Heart right ventricle (tissue), 16 donors: ENCODE results near the gene PUS10. TPM values are rescaled to one million over a fixed set of nuclear protein-coding genes. Genes with fewer than 3 reads are reported as not detected.
"Not testable (repeated sequence)": the region's sequence is repeated elsewhere in the genome, so short reads cannot be mapped to it uniquely, and the experiment has no call there.

Source experiments
- ATAC-seq, 8 donors: fragments of 200-7000 bp; cut with Tn5 transposase; one replicate each; pipeline ENCODE4 v1.9.1; 2020; ENCODE audit warnings: mild to moderate bottlenecking in 8 of 8, moderate library complexity in 8 of 8, moderate number of reproducible peaks in 1 of 8
- DNase-seq, 2 donors: peaks; one replicate each; pipeline ENCODE4 v3.0.0-alpha.2; 2020
- H3K27ac ChIP-seq, 10 donors: fragments of 200-600 bp; sonication (generic) in 2 of 10; one replicate each; pipeline versions ENCODE4 v1.5.0 to v1.8.0; 2020 to 2022; ENCODE audit warnings: mild to moderate bottlenecking in 3 of 10
- H3K27me3 ChIP-seq, 7 donors: fragments of 200-600 bp; one replicate each; pipeline ENCODE4 v1.8.0; 2021 to 2022; ENCODE audit warnings: mild to moderate bottlenecking in 2 of 7
- H3K36me3 ChIP-seq, 9 donors: fragments of 200-600 bp; sonication (generic) in 1 of 9; one replicate each; pipeline versions ENCODE4 v1.5.0 to v1.8.0; 2020 to 2022; ENCODE audit warnings: mild to moderate bottlenecking in 2 of 9
- H3K4me1 ChIP-seq, 9 donors: fragments of 200-600 bp; sonication (generic) in 1 of 9; one replicate each; pipeline versions ENCODE4 v1.5.0 to v1.8.0; 2020 to 2022; ENCODE audit warnings: mild to moderate bottlenecking in 4 of 9
- H3K4me3 ChIP-seq, 10 donors: fragments of 200-600 bp; sonication (generic) in 2 of 10; one replicate each; pipeline versions ENCODE4 v1.5.0 to v1.8.0; 2020 to 2022; ENCODE audit warnings: mild to moderate bottlenecking in 7 of 10, moderate library complexity in 2 of 10
- H3K9me3 ChIP-seq, 11 donors: fragments of 200-600 bp in 10 of 11; sonication (generic) in 2 of 11; one replicate each; pipeline versions ENCODE4 v1.5.0 to v1.8.0; 2013 to 2022; ENCODE audit warnings: mild to moderate bottlenecking in 2 of 11, control low read depth in 1 of 11, moderate library complexity in 1 of 11
- CTCF ChIP-seq, 9 donors: fragments of 200-600 bp; sonication (generic) in 2 of 9; IDR thresholded peaks; one replicate each; pipeline versions ENCODE4 v1.5.0 to v1.8.0; 2021 to 2022; ENCODE audit warnings: antibody characterized with exemption in 9 of 9, mild to moderate bottlenecking in 5 of 9, moderate library complexity in 1 of 9
- WGBS, 2 donors: extraction: QIAGEN DNeasy Blood & Tissue Kit; methylation state at CpG; one replicate each; pipeline ENCODE4 v1.1.7; 2013; ENCODE audit warnings: inconsistent platforms in 1 of 2; 5-methylcytosine and 5-hydroxymethylcytosine counted together
- intact Hi-C, 10 donors: fragments of 100-400 bp; cut with DNase I; formaldehyde crosslinking; loops; one replicate each; pipeline versions ENCODE4 v1.11.1 to v1.14.2; 2022
- polyA plus RNA-seq, 2 donors: library from polyadenylated mRNA; stranded (reverse); fragments of 200-250 nt; gene quantifications; one replicate each; pipeline ENCODE4 v1.2.3, GENCODE V29; 2013
- total RNA-seq, 10 donors: library from RNA; stranded (reverse); fragmentation: NEBNext Ultra II Directional in 3 of 10; extraction: Animal tissue kit (Norgen Biotek cat#: 25700) in 3 of 10; gene quantifications; one replicate each; pipeline versions ENCODE4 v1.2.1 to v1.2.4, GENCODE V29; 2021 to 2023
- donor health status: Arrhythmogenic right ventricular cardiomyopathy.
- donor health status: ischemic (EF 13 %, LVEDD 7.1; RV severe dilation, severe dysfunction).
- donor health status: healthy with polysubstance abuse.
- donor health status: DM: no; HTN: yes; CAD: no.
- donor health status: DM: no; HTN: no; CAD: no.
- donor health status: ischemic (EF 25% LVEDD 6.9; RV normal size, moderate dysfunction).
- donor health status: ischemic (EF 25% LVEDD 5.7; RV mildly dilated, moderate dysfunction).
- donor health status: healthy.
- donor health status: DM: yes; HTN: yes; CAD: no.
- donor health status: Ischemic cardiomyopathy.
- donor health status: ischemic (EF 35%, LVEDD 5.7; RV mildly dilated, moderate dysfunction).
- donor health status: nonischemic (EF 11% LVEDD 7.7; RV severe dilation, severe dysfunction).
- donor health status: DM: yes; HTN: yes; CAD: no.
- donor health status: PGD.
- donor health status: ischemic (EF 29% LVEDD 5.4; RV normal size, mild dysfunction).
- donor health status: nonischemic (EF 23%, LVEDD 6.1; RV moderate dilation, normal function).

The PUS10 gene
- total and polyA plus RNA-seq, 12 donors = 1.5 to 5.5 (median 4.4) TPM

GRCh38 chr2:60925994-60926740, 91.9 kb downstream of the PUS10 start:
- TF ChIP-seq CTCF (IDR thresholded peaks at IDR 0.05) = no peak
- Histone ChIP-seq H3K27me3 (no peaks in the 10 kb centered on the region), H3K4me3 (no peak overlapping the region), H3K4me1 (peaks cover 0 to 26% (median 0%) of the 10 kb centered on the region in 9 donors), H3K9me3 (no peaks in the 10 kb centered on the region), H3K27ac (peak overlapping the region in 1 of 10 donors; percentile 77), H3K36me3 (peaks cover 0 to 72% (median 25%) of the 10 kb centered on the region in 9 donors)
- 83 to 85% methylated on average over 7 of the region's 7 CpGs for WGBS, 2 donors
- ATAC-seq = no peak
- DNase-seq = no peak
- intact Hi-C loops = no loop called here

- no peaks in the 10 kb centered on the region for H3K27me3 ChIP-seq
- H3K4me1 ChIP-seq = no peaks in the 10 kb centered on the region
- no peak for ATAC-seq
- TF ChIP-seq CTCF (IDR thresholded peaks at IDR 0.05) = no peak
- intact Hi-C loops = no loop called here
- H3K27ac ChIP-seq = no peak overlapping the region
- no peak for DNase-seq
- no peaks in the 10 kb centered on the region for H3K9me3 ChIP-seq
- no peak overlapping the region for H3K4me3 ChIP-seq
- H3K36me3 ChIP-seq = peaks cover 0 to 92% (median 15%) of the 10 kb centered on the region in 9 donors
- WGBS, 2 donors = 96% methylated on average over 8 of the region's 8 CpGs
Observed at GRCh38 chr2:60907329-60907728, 110.7 kb downstream of the PUS10 start.

- 96 to 98% methylated on average over 2 of the region's 2 CpGs for WGBS, 2 donors
- H3K4me1 ChIP-seq = no peaks in the 10 kb centered on the region
- no peak for DNase-seq
- H3K27me3 ChIP-seq = no peaks in the 10 kb centered on the region
- no peaks in the 10 kb centered on the region for H3K9me3 ChIP-seq
- no peak for TF ChIP-seq CTCF (IDR thresholded peaks at IDR 0.05)
- no peak overlapping the region for H3K27ac ChIP-seq
- no peak overlapping the region for H3K4me3 ChIP-seq
- H3K36me3 ChIP-seq = peaks cover 0 to 94% (median 20%) of the 10 kb centered on the region in 9 donors
- ATAC-seq = no peak
- intact Hi-C loops = no loop called here
Observed at GRCh38 chr2:60906395-60906794, 111.7 kb downstream of the PUS10 start.

- H3K27me3 ChIP-seq, ATAC-seq, H3K9me3 ChIP-seq, H3K4me1 ChIP-seq, H3K4me3 ChIP-seq, intact Hi-C loops, DNase-seq, H3K27ac ChIP-seq: not testable (repeated sequence)
- 88 to 92% methylated on average over 5 of the region's 5 CpGs for WGBS, 2 donors
- peaks cover 0 to 99% (median 25%) of the 10 kb centered on the region in 9 donors for H3K36me3 ChIP-seq
Observed at GRCh38 chr2:60905867-60906266, 112.2 kb downstream of the PUS10 start.

GRCh38 chr2:60901296-60901695, 116.8 kb downstream of the PUS10 start:
- WGBS, 2 donors = 88 to 96% methylated on average over 6 of the region's 6 CpGs
- H3K4me3 ChIP-seq, intact Hi-C loops, H3K27ac ChIP-seq, H3K9me3 ChIP-seq, DNase-seq, ATAC-seq, H3K27me3 ChIP-seq: not testable (repeated sequence)
- Histone ChIP-seq H3K36me3 (peaks cover 0 to 100% (median 41%) of the 10 kb centered on the region in 9 donors), H3K4me1 (peaks cover 0 to 12% (median 0%) of the 10 kb centered on the region in 9 donors)
